Activated T-helper 2 cell treated with anti-CD3 and anti-CD28 coated beads, Interferon-gamma antibody, Interleukin-2, Interleukin-4, amounts not matched to agents 10 μg/mL and 5 μg/mL and 100 μg/mL, durations not matched to agents 14 hours and 24 hours and 36 hours (primary cell): ENCODE measurements around the gene GSTP1. TPM values are rescaled to one million over a fixed set of nuclear protein-coding genes. Genes with fewer than 3 reads are reported as not detected.
A peak's percentile ranks its signal among the peaks of the same experiment; 100 is the strongest.

Experiments
- DNase-seq: peaks from one replicate; pipeline ENCODE4 v3.0.0; 2021; ENCODE audit warnings: low spot score
- H3K27ac Mint-ChIP-seq: one replicate; pipeline ENCODE4 v1.8.0; 2021; ENCODE audit warnings: mixed read lengths
- H3K27me3 Mint-ChIP-seq: one replicate; pipeline ENCODE4 v1.8.0; 2021; ENCODE audit warnings: low read depth, mixed read lengths
- H3K36me3 Mint-ChIP-seq: one replicate; pipeline ENCODE4 v1.8.0; 2021; ENCODE audit warnings: low read depth, mixed read lengths
- H3K4me1 Mint-ChIP-seq: one replicate; pipeline ENCODE4 v1.8.0; 2021; ENCODE audit warnings: low read depth, mixed read lengths
- H3K4me3 Mint-ChIP-seq: one replicate; pipeline ENCODE4 v1.8.0; 2021; ENCODE audit warnings: low read depth, mild to moderate bottlenecking, moderate library complexity, mixed read lengths
- H3K9me3 Mint-ChIP-seq: one replicate; pipeline ENCODE4 v1.8.0; 2021; ENCODE audit warnings: mixed read lengths
- intact Hi-C: fragments of 100-400 bp; cut with micrococcal nuclease; formaldehyde crosslinking; loops from one replicate; pipeline ENCODE4 v1.15.1; 2023
- total RNA-seq: library from RNA; stranded (reverse); gene quantifications from 2 replicates; pipeline ENCODE4 v1.2.3, GENCODE V29; 2022

GSTP1 gene
- total RNA-seq, 1 donor from 2014 or later: 344 TPM

GRCh38 chr11:67605231-67606011 lies 21.8 kb downstream of the GSTP1 start:
- intact Hi-C loops: loop anchor here (2.0 to 5.0 kb wide), 4 partner anchors 21 to 203 kb away; partner anchors contain the start of gene NUDT8
- peak overlapping the region; percentile 65 for H3K27ac Mint-ChIP-seq
- no peaks in the 10 kb centered on the region for H3K9me3 Mint-ChIP-seq
- no peak for DNase-seq
- peaks cover 13% of the 10 kb centered on the region for H3K4me1 Mint-ChIP-seq
- peaks cover 15% of the 10 kb centered on the region for H3K27me3 Mint-ChIP-seq
- peaks cover 17% of the 10 kb centered on the region for H3K36me3 Mint-ChIP-seq
- peak overlapping the region; percentile 70 for H3K4me3 Mint-ChIP-seq

GRCh38 chr11:67606093-67606491 lies 22.5 kb downstream of the GSTP1 start:
- Mint-ChIP-seq H3K27ac (peak overlapping the region; percentile 87), H3K4me1 (peaks cover 10% of the 10 kb centered on the region)
- intact Hi-C loops: loop anchor here (2.0 to 5.0 kb wide), 4 partner anchors 21 to 203 kb away; partner anchors contain the start of gene NUDT8

GRCh38 chr11:67606492-67607295 lies 23.1 kb downstream of the GSTP1 start, which contains the start of gene NDUFV1:
Gene NDUFV1 (plus strand): TSS chr11:67606936. CDS start chr11:67607005, 69 bp downstream.
- peak; percentile 95 for DNase-seq
- intact Hi-C loops: loop anchor here (2.0 to 5.0 kb wide), 4 partner anchors 22 to 204 kb away; partner anchors contain the start of gene NUDT8
- peaks cover 23% of the 10 kb centered on the region for H3K36me3 Mint-ChIP-seq
- peak within 1 kb of the TSS; percentile 90 for H3K27ac Mint-ChIP-seq
- no peaks in the 10 kb centered on the region for H3K9me3 Mint-ChIP-seq
- peak within 1 kb of the TSS; percentile 88 for H3K4me3 Mint-ChIP-seq
- peaks cover 9% of the 10 kb centered on the region for H3K27me3 Mint-ChIP-seq
- H3K4me1 Mint-ChIP-seq: peaks cover 10% of the 10 kb centered on the region

More at GRCh38 chr11:67606093-67606491, 22.5 kb downstream of the GSTP1 start:
- no peak for DNase-seq
- H3K9me3 Mint-ChIP-seq: no peaks in the 10 kb centered on the region
- peaks cover 23% of the 10 kb centered on the region for H3K36me3 Mint-ChIP-seq
- peaks cover 10% of the 10 kb centered on the region for H3K27me3 Mint-ChIP-seq
- H3K4me3 Mint-ChIP-seq: peak overlapping the region; percentile 88

GRCh38 chr11:67607507-67607906 lies 23.9 kb downstream of the GSTP1 start:
- Mint-ChIP-seq H3K27me3 (peaks cover 8% of the 10 kb centered on the region), H3K9me3 (no peaks in the 10 kb centered on the region), H3K4me3 (peak overlapping the region; percentile 88), H3K27ac (peak overlapping the region; percentile 90), H3K4me1 (peaks cover 10% of the 10 kb centered on the region), H3K36me3 (peaks cover 29% of the 10 kb centered on the region)
- intact Hi-C loops: loop anchor here (2.0 to 5.0 kb wide), 4 partner anchors 21 to 205 kb away; partner anchors contain the start of gene NUDT8
- DNase-seq: no peak

- H3K27ac Mint-ChIP-seq: no peak overlapping the region
- H3K9me3 Mint-ChIP-seq: no peaks in the 10 kb centered on the region
- intact Hi-C loops: loop anchor here (5.0 kb wide), 1 partner anchor 36 kb away; no protein-coding TSS in a partner anchor
Measured at GRCh38 chr11:67608486-67608885, 24.9 kb downstream of the GSTP1 start.

GRCh38 chr11:67609316-67609715 lies 25.7 kb downstream of the GSTP1 start:
- no peak for DNase-seq
- H3K9me3 Mint-ChIP-seq: no peaks in the 10 kb centered on the region
- intact Hi-C loops: loop anchor here (5.0 kb wide), 1 partner anchor 37 kb away; no protein-coding TSS in a partner anchor
- H3K27ac Mint-ChIP-seq: no peak overlapping the region
- no peaks in the 10 kb centered on the region for H3K27me3 Mint-ChIP-seq
- H3K4me3 Mint-ChIP-seq: peak overlapping the region; percentile 26
- H3K36me3 Mint-ChIP-seq: peaks cover 36% of the 10 kb centered on the region
- H3K4me1 Mint-ChIP-seq: peaks cover 17% of the 10 kb centered on the region

More at GRCh38 chr11:67608486-67608885, 24.9 kb downstream of the GSTP1 start:
- Mint-ChIP-seq H3K4me3 (peak overlapping the region; percentile 88), H3K27me3 (peaks cover 1% of the 10 kb centered on the region), H3K4me1 (peaks cover 12% of the 10 kb centered on the region), H3K36me3 (peaks cover 36% of the 10 kb centered on the region)
- DNase-seq: no peak

- Mint-ChIP-seq H3K36me3 (peaks cover 36% of the 10 kb centered on the region), H3K4me3 (no peak overlapping the region), H3K27ac (no peak overlapping the region), H3K4me1 (peaks cover 24% of the 10 kb centered on the region), H3K9me3 (no peaks in the 10 kb centered on the region), H3K27me3 (no peaks in the 10 kb centered on the region)
- intact Hi-C loops: loop anchor here (10.0 kb wide), 1 partner anchor 126 kb away; the partner anchor contains the start of gene AIP
- DNase-seq: no peak
Measured at GRCh38 chr11:67610302-67610868, 26.8 kb downstream of the GSTP1 start.

GRCh38 chr11:67611165-67611564 lies 27.6 kb downstream of the GSTP1 start:
- Mint-ChIP-seq H3K27ac (no peak overlapping the region), H3K36me3 (peaks cover 36% of the 10 kb centered on the region), H3K4me1 (peaks cover 20% of the 10 kb centered on the region), H3K4me3 (no peak overlapping the region), H3K27me3 (no peaks in the 10 kb centered on the region), H3K9me3 (no peaks in the 10 kb centered on the region)
- DNase-seq: no peak
- intact Hi-C loops: loop anchor here (10.0 kb wide), 1 partner anchor 126 kb away; the partner anchor contains the start of gene AIP

- DNase-seq: no peak
- peaks cover 36% of the 10 kb centered on the region for H3K36me3 Mint-ChIP-seq
- intact Hi-C loops: loop anchor here (10.0 kb wide), 1 partner anchor 127 kb away; the partner anchor contains the start of gene AIP
- no peak overlapping the region for H3K4me3 Mint-ChIP-seq
- H3K4me1 Mint-ChIP-seq: peaks cover 20% of the 10 kb centered on the region
- no peaks in the 10 kb centered on the region for H3K27me3 Mint-ChIP-seq
- no peak overlapping the region for H3K27ac Mint-ChIP-seq
- H3K9me3 Mint-ChIP-seq: no peaks in the 10 kb centered on the region
Measured at GRCh38 chr11:67611704-67612587, 28.3 kb downstream of the GSTP1 start.

- DNase-seq: no peak
- Mint-ChIP-seq H3K9me3 (no peaks in the 10 kb centered on the region), H3K4me3 (no peak overlapping the region), H3K27ac (peak overlapping the region; percentile 98), H3K36me3 (peaks cover 36% of the 10 kb centered on the region), H3K27me3 (no peaks in the 10 kb centered on the region), H3K4me1 (peaks cover 22% of the 10 kb centered on the region)
- intact Hi-C loops: loop anchor here (10.0 kb wide), 1 partner anchor 128 kb away; the partner anchor contains the start of gene AIP
Measured at GRCh38 chr11:67612751-67613150, 29.1 kb downstream of the GSTP1 start.

GRCh38 chr11:67613313-67613959 lies 29.8 kb downstream of the GSTP1 start:
- H3K36me3 Mint-ChIP-seq: peaks cover 34% of the 10 kb centered on the region
- H3K9me3 Mint-ChIP-seq: no peaks in the 10 kb centered on the region
- peaks cover 22% of the 10 kb centered on the region for H3K4me1 Mint-ChIP-seq
- peak overlapping the region; percentile 74 for H3K4me3 Mint-ChIP-seq
- intact Hi-C loops: loop anchor here (10.0 kb wide), 1 partner anchor 129 kb away; the partner anchor contains the start of gene AIP
- H3K27ac Mint-ChIP-seq: peak overlapping the region; percentile 98
- DNase-seq: no peak
- H3K27me3 Mint-ChIP-seq: no peaks in the 10 kb centered on the region
